Measurements from ENCODE around the gene PTPRG. TPM values are rescaled to one million over a fixed set of nuclear protein-coding genes. Genes with fewer than 3 reads are reported as not detected.

PTPRG gene
- total RNA-seq, 2 experiments from 2014 or later, result 0.13 to 0.70 TPM

DNA sequence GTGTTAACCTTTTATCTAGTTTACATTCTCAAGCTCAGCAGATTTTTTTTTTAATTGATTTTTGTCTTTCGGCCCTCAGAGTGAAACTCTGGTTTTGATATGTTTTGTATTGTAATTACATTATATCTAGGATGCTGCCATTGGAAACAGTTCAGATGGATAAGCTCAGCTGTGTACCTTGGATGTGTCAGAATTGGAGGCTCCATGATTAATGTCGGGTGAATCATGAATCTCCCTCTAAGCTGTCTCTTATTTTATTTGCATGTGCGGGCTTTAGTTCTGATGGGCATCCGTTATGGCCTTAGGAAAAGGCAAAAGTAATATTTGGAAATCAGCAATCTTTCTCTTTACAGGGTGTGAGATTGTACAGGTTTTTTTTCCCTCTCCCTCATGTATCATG lies 4.2 kb downstream of the PTPRG start:
- no peaks in the 10 kb centered on the region for H3K9me3 ChIP-seq (ENCODE audit: low read length)
- ChIA-PET CTCF (ENCODE audit: unreplicated experiment) (no interaction called here), POLR2A (interaction anchor here (1.3 kb wide), 1 partner anchor 36 kb away, joined by 3 read pairs; no protein-coding TSS in a partner anchor)
- intact Hi-C loops (cut with micrococcal nuclease; ENCODE audit: unreplicated experiment), result no loop called here
- H3K27ac ChIP-seq (ENCODE audit: low read depth, low read length, poor library complexity, severe bottlenecking), result no peak overlapping the region
- H3K9me2 ChIP-seq (ENCODE audit: insufficient read depth, low read length), result no peaks in the 10 kb centered on the region
- TF ChIP-seq, protein P1, sequence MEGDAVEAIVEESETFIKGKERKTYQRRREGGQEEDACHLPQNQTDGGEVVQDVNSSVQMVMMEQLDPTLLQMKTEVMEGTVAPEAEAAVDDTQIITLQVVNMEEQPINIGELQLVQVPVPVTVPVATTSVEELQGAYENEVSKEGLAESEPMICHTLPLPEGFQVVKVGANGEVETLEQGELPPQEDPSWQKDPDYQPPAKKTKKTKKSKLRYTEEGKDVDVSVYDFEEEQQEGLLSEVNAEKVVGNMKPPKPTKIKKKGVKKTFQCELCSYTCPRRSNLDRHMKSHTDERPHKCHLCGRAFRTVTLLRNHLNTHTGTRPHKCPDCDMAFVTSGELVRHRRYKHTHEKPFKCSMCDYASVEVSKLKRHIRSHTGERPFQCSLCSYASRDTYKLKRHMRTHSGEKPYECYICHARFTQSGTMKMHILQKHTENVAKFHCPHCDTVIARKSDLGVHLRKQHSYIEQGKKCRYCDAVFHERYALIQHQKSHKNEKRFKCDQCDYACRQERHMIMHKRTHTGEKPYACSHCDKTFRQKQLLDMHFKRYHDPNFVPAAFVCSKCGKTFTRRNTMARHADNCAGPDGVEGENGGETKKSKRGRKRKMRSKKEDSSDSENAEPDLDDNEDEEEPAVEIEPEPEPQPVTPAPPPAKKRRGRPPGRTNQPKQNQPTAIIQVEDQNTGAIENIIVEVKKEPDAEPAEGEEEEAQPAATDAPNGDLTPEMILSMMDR (conservative IDR thresholded peaks at IDR 0.05; ENCODE audit: low read length), result no peak
- no peak for TF ChIP-seq EZH2phosphoT487 (IDR thresholded peaks at IDR 0.05; ENCODE audit: borderline replicate concordance, low read depth, low read length)
- no peaks in the 10 kb centered on the region for H3K79me2 ChIP-seq (ENCODE audit: insufficient read depth, low read depth, low read length)
- no peaks in the 10 kb centered on the region for H3K4me1 ChIP-seq (ENCODE audit: insufficient read depth, low read length, poor library complexity, severe bottlenecking)
- no peaks in the 10 kb centered on the region for H3K36me3 ChIP-seq (ENCODE audit: insufficient read depth, low read length)
- no peaks in the 10 kb centered on the region for H4K20me1 ChIP-seq (ENCODE audit: insufficient read depth, low read length)
- no peak overlapping the region for H2AFZ ChIP-seq (ENCODE audit: low read length)
- H3K4me3 ChIP-seq (ENCODE audit: low read depth, low read length, poor library complexity, severe bottlenecking), result no peak overlapping the region
- no TSS peak for BruUV-seq (replicated peaks)
- no peak overlapping the region for H3K4me2 ChIP-seq (ENCODE audit: low read length)
- DNase-seq (ENCODE audit: low spot score), result no peak

DNA sequence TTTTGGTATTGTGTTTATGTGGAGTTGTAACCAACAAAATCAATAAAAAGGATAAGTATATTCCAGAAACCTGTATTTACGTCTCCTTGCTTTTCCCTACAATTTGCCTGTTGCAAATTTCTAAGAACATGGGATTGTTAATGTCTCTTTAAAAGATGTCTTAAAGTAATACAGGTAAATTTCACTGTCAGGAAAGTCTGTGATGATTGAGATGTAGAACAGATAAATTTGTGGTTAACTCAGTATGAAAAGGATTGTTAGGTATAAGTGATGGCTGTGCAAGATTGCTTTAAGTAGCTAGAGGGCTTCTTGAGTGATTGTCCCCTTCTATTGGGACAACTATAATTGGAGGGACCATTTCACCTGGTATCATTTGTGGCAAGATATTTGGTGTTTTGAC lies 6.8 kb downstream of the PTPRG start:
- no peak for TF ChIP-seq EZH2phosphoT487 (IDR thresholded peaks at IDR 0.05; ENCODE audit: borderline replicate concordance, low read depth, low read length)
- POLR2A ChIA-PET, result interaction anchor here (0.5 to 0.9 kb wide), 4 partner anchors 20 to 368 kb away, joined by 3 to 6 read pairs (median 4); no protein-coding TSS in a partner anchor
- Histone ChIP-seq H4K20me1 (ENCODE audit: insufficient read depth, low read length) (no peaks in the 10 kb centered on the region), H3K9me3 (ENCODE audit: low read length) (no peaks in the 10 kb centered on the region), H3K9me2 (ENCODE audit: insufficient read depth, low read length) (no peaks in the 10 kb centered on the region), H2AFZ (ENCODE audit: low read length) (no peak overlapping the region), H3K4me1 (ENCODE audit: insufficient read depth, low read length, poor library complexity, severe bottlenecking) (no peaks in the 10 kb centered on the region), H3K79me2 (ENCODE audit: insufficient read depth, low read depth, low read length) (no peaks in the 10 kb centered on the region), H3K36me3 (ENCODE audit: insufficient read depth, low read length) (no peaks in the 10 kb centered on the region), H3K4me3 (ENCODE audit: low read depth, low read length, poor library complexity, severe bottlenecking) (no peak overlapping the region), H3K4me2 (ENCODE audit: low read length) (no peak overlapping the region), H3K27ac (ENCODE audit: low read depth, low read length, poor library complexity, severe bottlenecking) (no peak overlapping the region)
- no peak for DNase-seq (ENCODE audit: low spot score)
- BruUV-seq (replicated peaks), result no TSS peak
- intact Hi-C loops (cut with micrococcal nuclease; ENCODE audit: unreplicated experiment), result no loop called here
- CTCF ChIA-PET (ENCODE audit: unreplicated experiment), result no interaction called here

DNA sequence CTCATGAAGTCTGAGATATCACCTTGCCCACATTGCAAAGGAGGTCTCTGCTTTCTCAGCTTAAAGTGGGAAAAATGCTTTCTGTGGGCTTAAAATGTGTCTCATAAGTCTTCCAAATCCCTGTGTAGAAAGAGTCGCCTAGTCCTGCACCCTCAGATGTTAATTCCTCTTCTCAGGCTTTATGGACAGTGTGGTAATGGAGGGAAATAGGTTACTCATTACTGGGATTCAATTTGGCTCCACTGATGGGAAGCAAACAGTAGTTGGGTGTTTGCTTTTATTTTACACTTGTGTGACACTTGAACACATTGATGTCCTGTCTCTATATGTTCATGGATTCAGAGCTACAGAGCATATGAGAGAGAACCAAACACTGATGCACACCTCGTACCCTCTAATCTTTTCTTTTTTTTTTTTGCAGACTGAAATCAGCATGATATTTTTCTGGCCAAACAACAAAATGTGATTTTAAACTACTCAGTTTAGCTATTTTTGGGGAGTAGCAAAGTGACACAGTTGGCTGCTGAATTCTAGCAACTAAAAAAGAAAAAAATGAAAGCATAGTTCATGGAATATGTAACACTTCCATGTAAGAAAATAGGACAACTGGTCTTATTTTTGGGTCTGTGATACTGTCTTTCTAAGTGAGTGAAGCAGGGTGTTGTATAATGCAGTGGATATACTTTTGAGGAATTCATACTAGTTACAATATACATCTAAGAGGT lies 8.6 kb downstream of the PTPRG start:
- no peak overlapping the region for H3K4me3 ChIP-seq (ENCODE audit: low read depth, low read length, poor library complexity, severe bottlenecking)
- no peak overlapping the region for H3K4me2 ChIP-seq (ENCODE audit: low read length)
- BruUV-seq (replicated peaks), result no TSS peak
- H3K27ac ChIP-seq (ENCODE audit: low read depth, low read length, poor library complexity, severe bottlenecking), result no peak overlapping the region
- no peak overlapping the region for H2AFZ ChIP-seq (ENCODE audit: low read length)
- ChIA-PET POLR2A (interaction anchor here (0.5 kb wide), 1 partner anchor 148 kb away, joined by 4 read pairs; no protein-coding TSS in a partner anchor), CTCF (ENCODE audit: unreplicated experiment) (no interaction called here)
- intact Hi-C loops (cut with micrococcal nuclease; ENCODE audit: unreplicated experiment), result no loop called here
- no peaks in the 10 kb centered on the region for H3K79me2 ChIP-seq (ENCODE audit: insufficient read depth, low read depth, low read length)
- H3K9me3 ChIP-seq (ENCODE audit: low read length), result no peaks in the 10 kb centered on the region
- DNase-seq (ENCODE audit: low spot score), result no peak
- H3K9me2 ChIP-seq (ENCODE audit: insufficient read depth, low read length), result no peaks in the 10 kb centered on the region
- H3K4me1 ChIP-seq (ENCODE audit: insufficient read depth, low read length, poor library complexity, severe bottlenecking), result no peaks in the 10 kb centered on the region
- TF ChIP-seq EZH2phosphoT487 (IDR thresholded peaks at IDR 0.05; ENCODE audit: borderline replicate concordance, low read depth, low read length), result no peak
- TF ChIP-seq, protein P1 (conservative IDR thresholded peaks at IDR 0.05; ENCODE audit: low read length), result no peak
- no peaks in the 10 kb centered on the region for H4K20me1 ChIP-seq (ENCODE audit: insufficient read depth, low read length)
- no peaks in the 10 kb centered on the region for H3K36me3 ChIP-seq (ENCODE audit: insufficient read depth, low read length)
